Hepatocyte (in vitro differentiated cells): ENCODE results near the gene RPAP2. TPM values are rescaled to one million over a fixed set of nuclear protein-coding genes. Genes with fewer than 3 reads are reported as not detected.

Source experiments
- DNase-seq: peaks from one replicate; pipeline ENCODE4 v3.0.0-alpha.2; 2016; ENCODE audit warnings: low spot score
- H2AFZ ChIP-seq: fragments of 200-600 bp; sonication (generic); 2 replicates; pipeline ENCODE4 v1.6.0; 2016; ENCODE audit warnings: antibody characterized with exemption, mild to moderate bottlenecking
- H3K27ac ChIP-seq: fragments of 200-600 bp; sonication (generic); 2 replicates; pipeline ENCODE4 v1.5.1; 2016; ENCODE audit warnings: mild to moderate bottlenecking
- H3K27me3 ChIP-seq: fragments of 200-600 bp; sonication (generic); 2 replicates; pipeline ENCODE4 v1.6.1; 2016
- H3K36me3 ChIP-seq: fragments of 200-600 bp; sonication (generic); replicated peaks from 2 replicates; pipeline ENCODE4 v1.5.1; 2016; ENCODE audit warnings: low read depth; ENCODE audit not compliant: insufficient read depth
- H3K4me1 ChIP-seq: fragments of 200-600 bp; sonication (generic); 2 replicates; pipeline ENCODE4 v1.5.1; 2016; ENCODE audit warnings: mild to moderate bottlenecking, moderate library complexity; ENCODE audit not compliant: insufficient read depth
- H3K4me2 ChIP-seq: fragments of 200-600 bp; sonication (generic); 2 replicates; pipeline ENCODE4 v1.6.0; 2016
- H3K4me3 ChIP-seq: fragments of 200-600 bp; sonication (generic); 2 replicates; pipeline ENCODE4 v1.5.1; 2016; ENCODE audit warnings: mild to moderate bottlenecking
- H3K79me2 ChIP-seq: fragments of 200-600 bp; sonication (generic); 2 replicates; pipeline ENCODE4 v1.6.0; 2017; ENCODE audit warnings: mild to moderate bottlenecking
- H3K9me2 ChIP-seq: fragments of 200-600 bp; sonication (generic); replicated peaks from 2 replicates; pipeline ENCODE4 v1.6.0; 2017; ENCODE audit warnings: mild to moderate bottlenecking; ENCODE audit not compliant: insufficient read depth
- H3K9me3 ChIP-seq: fragments of 200-600 bp; sonication (generic); 2 replicates; pipeline ENCODE4 v1.5.1; 2016; ENCODE audit warnings: low read depth, mild to moderate bottlenecking
- H4K20me1 ChIP-seq: fragments of 200-600 bp; sonication (generic); 2 replicates; pipeline ENCODE4 v1.6.0; 2016; ENCODE audit warnings: mild to moderate bottlenecking; ENCODE audit not compliant: insufficient read depth, poor library complexity, severe bottlenecking
- EZH2 ChIP-seq: fragments of 200-600 bp; sonication (generic); IDR thresholded peaks from 2 replicates; pipeline ENCODE4 v1.6.1; 2016; ENCODE audit warnings: antibody characterized with exemption, mild to moderate bottlenecking, borderline replicate concordance
- EZH2phosphoT487 ChIP-seq: fragments of 200-600 bp; sonication (generic); IDR thresholded peaks from one replicate; pipeline ENCODE4 v1.6.1; 2018; ENCODE audit warnings: antibody characterized with exemption, mild to moderate bottlenecking, low read depth, moderate library complexity; ENCODE audit not compliant: unreplicated experiment, severe bottlenecking
- WGBS: methylation state at CpG from one replicate; pipeline ENCODE4 v1.1.6; 2016; ENCODE audit warnings: low lambda C conversion rate; ENCODE audit errors: missing lambda C conversion rate; 5-methylcytosine and 5-hydroxymethylcytosine counted together
- polyA plus RNA-seq: library from polyadenylated mRNA; unstranded; fragments of >200 nt; fragmentation: Nextera tagmentation; extraction: Ambion mirVana; gene quantifications from 2 replicates; pipeline ENCODE4 v1.2.1, GENCODE V29; 2016
- total RNA-seq: library from RNA; depleted of rRNA; stranded (reverse); fragments of >200 nt; gene quantifications from 2 replicates; pipeline ENCODE4 v1.2.3, GENCODE V29; 2014
- TF ChIP-seq, protein P1 (sequence below): fragments of 200-600 bp; sonication (generic); IDR thresholded peaks from 2 replicates; pipeline ENCODE4 v1.5.1; 2016; ENCODE audit warnings: antibody characterized with exemption, mild to moderate bottlenecking; ENCODE audit not compliant: poor library complexity

RPAP2 gene
- total and polyA plus RNA-seq, 2 experiments from 2014 or later: 20.7 to 23.4 TPM

DNA sequence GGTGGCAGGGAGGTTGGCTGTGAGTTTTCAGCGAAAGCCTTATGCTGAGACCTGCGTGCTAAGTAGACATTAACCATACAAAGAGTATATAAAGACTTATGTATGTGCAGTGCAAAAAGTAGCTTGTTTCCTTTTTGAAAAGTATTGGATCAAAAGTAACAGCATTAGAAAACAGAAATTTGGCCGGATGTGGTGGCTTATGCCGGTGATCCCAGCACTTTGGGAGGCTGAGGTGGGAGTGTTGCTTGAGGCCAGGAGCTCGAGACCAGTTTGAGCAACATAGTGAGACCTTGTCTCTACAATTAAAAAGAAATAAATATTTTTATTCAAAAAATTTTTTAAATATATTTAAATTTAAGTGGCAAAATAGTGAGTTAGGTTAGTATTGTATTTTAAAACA, 2.2 kb downstream of the RPAP2 start:
- Histone ChIP-seq H3K4me3 (no peak overlapping the region), H3K27me3 (no peaks in the 10 kb centered on the region), H3K4me2 (peak overlapping the region; percentile 83), H3K36me3 (no peaks in the 10 kb centered on the region), H3K9me3 (no peaks in the 10 kb centered on the region), H3K4me1 (no peaks in the 10 kb centered on the region), H3K79me2 (peaks cover 43% of the 10 kb centered on the region), H2AFZ (no peak overlapping the region), H3K9me2 (no peaks in the 10 kb centered on the region), H3K27ac (no peak overlapping the region), H4K20me1 (peaks cover 7% of the 10 kb centered on the region)
- no peak for TF ChIP-seq EZH2
- TF ChIP-seq EZH2phosphoT487: no peak
- TF ChIP-seq, protein P1, sequence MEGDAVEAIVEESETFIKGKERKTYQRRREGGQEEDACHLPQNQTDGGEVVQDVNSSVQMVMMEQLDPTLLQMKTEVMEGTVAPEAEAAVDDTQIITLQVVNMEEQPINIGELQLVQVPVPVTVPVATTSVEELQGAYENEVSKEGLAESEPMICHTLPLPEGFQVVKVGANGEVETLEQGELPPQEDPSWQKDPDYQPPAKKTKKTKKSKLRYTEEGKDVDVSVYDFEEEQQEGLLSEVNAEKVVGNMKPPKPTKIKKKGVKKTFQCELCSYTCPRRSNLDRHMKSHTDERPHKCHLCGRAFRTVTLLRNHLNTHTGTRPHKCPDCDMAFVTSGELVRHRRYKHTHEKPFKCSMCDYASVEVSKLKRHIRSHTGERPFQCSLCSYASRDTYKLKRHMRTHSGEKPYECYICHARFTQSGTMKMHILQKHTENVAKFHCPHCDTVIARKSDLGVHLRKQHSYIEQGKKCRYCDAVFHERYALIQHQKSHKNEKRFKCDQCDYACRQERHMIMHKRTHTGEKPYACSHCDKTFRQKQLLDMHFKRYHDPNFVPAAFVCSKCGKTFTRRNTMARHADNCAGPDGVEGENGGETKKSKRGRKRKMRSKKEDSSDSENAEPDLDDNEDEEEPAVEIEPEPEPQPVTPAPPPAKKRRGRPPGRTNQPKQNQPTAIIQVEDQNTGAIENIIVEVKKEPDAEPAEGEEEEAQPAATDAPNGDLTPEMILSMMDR: no peak
- 87% methylated on average over 5 of the region's 5 CpGs for WGBS
- no peak for DNase-seq

DNA sequence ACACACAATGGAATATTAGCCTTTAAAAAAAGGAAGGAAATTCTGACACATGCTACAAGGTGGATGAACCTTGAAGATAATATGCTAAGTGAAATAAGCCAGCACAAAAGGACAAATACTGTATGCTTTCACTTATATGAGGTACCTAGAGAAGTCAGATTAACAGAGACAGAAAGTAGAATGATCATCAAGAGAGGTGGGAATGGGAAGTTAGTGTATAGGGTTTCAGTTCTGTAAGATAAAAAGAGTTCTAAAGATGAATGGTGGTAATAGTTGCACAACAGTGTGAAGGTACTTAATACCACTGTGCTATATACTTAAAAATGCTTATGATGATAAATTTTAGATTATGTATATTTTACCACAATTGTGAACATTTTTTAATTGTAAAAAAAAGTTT, 7.2 kb downstream of the RPAP2 start:
- no peaks in the 10 kb centered on the region for H3K9me2 ChIP-seq
- H3K27ac ChIP-seq: no peak overlapping the region
- no peaks in the 10 kb centered on the region for H3K36me3 ChIP-seq
- H4K20me1 ChIP-seq: peaks cover 2% of the 10 kb centered on the region
- H3K4me1 ChIP-seq: no peaks in the 10 kb centered on the region
- DNase-seq: no peak
- no peaks in the 10 kb centered on the region for H3K27me3 ChIP-seq
- no peak overlapping the region for H3K4me2 ChIP-seq
- H2AFZ ChIP-seq: no peak overlapping the region
- no peak overlapping the region for H3K4me3 ChIP-seq
- TF ChIP-seq EZH2phosphoT487 (no peak), EZH2 (no peak)
- TF ChIP-seq, protein P1: no peak
- peaks cover 16% of the 10 kb centered on the region for H3K79me2 ChIP-seq
- H3K9me3 ChIP-seq: no peaks in the 10 kb centered on the region

DNA sequence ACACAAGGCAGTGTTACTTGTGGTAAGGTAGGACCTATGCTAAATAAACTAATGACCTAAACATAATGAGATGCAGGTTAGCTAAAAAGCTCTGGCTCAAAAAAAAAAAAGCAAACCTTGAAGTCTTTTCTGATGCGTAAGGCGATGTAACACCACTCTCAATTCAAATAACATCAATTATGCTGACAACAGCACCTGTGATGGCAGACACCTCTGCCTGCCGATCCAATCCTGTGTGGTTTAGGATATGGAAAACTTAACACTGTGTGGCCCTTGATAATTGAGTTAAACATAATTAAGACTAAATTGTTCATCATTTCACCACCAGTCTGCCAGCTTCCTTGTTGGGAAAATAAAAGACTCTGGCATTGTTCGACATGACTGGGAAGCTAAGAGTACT, 9.1 kb downstream of the RPAP2 start:
- 92% methylated on average over 4 of the region's 4 CpGs for WGBS

More for the DNA sequence above, 9.1 kb downstream of the RPAP2 start:
- no peaks in the 10 kb centered on the region for H3K9me2 ChIP-seq
- H3K4me1 ChIP-seq: no peaks in the 10 kb centered on the region
- no peak overlapping the region for H2AFZ ChIP-seq
- no peak overlapping the region for H3K4me2 ChIP-seq
- no peak for DNase-seq
- no peaks in the 10 kb centered on the region for H3K9me3 ChIP-seq
- H3K36me3 ChIP-seq: no peaks in the 10 kb centered on the region
- H3K27me3 ChIP-seq: no peaks in the 10 kb centered on the region
- H3K79me2 ChIP-seq: peaks cover 2% of the 10 kb centered on the region
- H3K4me3 ChIP-seq: no peak overlapping the region
- no peak overlapping the region for H3K27ac ChIP-seq
- H4K20me1 ChIP-seq: no peaks in the 10 kb centered on the region
- TF ChIP-seq EZH2 (no peak), EZH2phosphoT487 (no peak)
- TF ChIP-seq, protein P1: no peak
